COLO829 (cell line): ENCODE results near the gene DPYSL5.
A peak's percentile ranks its signal among the peaks of the same experiment; 100 is the strongest.
"Not testable (repeated sequence)": the region's sequence is repeated elsewhere in the genome, so short reads cannot be mapped to it uniquely, and the experiment has no call there.

ENCODE experiments used
- DNase-seq: peaks from one replicate; pipeline ENCODE4 v3.0.0; 2012; ENCODE audit warnings: low spot score

The DPYSL5 gene

GRCh38 chr2:26847655-26848335 lies at the start of gene DPYSL5:
Gene DPYSL5, plus strand, starts transcription at chr2:26848132. Its CDS starts 50,368 bp downstream, at chr2:26898500.
- DNase-seq, result no peak

- no peak for DNase-seq
These were observed 46.6 kb upstream of the DPYSL5 start for GRCh38 chr2:26801328-26801727.

GRCh38 chr2:26801796-26802195 lies 46.1 kb upstream of the DPYSL5 start:
- DNase-seq, result no peak

- DNase-seq, result peak; percentile 24
These were observed 42.7 kb upstream of the DPYSL5 start for GRCh38 chr2:26805241-26805676.

GRCh38 chr2:26807788-26808460 lies 40.0 kb upstream of the DPYSL5 start:
- DNase-seq, result no peak

GRCh38 chr2:26809211-26809610 lies 38.7 kb upstream of the DPYSL5 start:
- DNase-seq, result no peak

GRCh38 chr2:26809876-26810577 lies 37.9 kb upstream of the DPYSL5 start:
- DNase-seq, result no peak

GRCh38 chr2:26811261-26811660 lies 36.7 kb upstream of the DPYSL5 start:
- no peak for DNase-seq

- no peak for DNase-seq
These were observed 35.9 kb upstream of the DPYSL5 start for GRCh38 chr2:26811791-26812694.

- DNase-seq, result no peak
These were observed 35.2 kb upstream of the DPYSL5 start for GRCh38 chr2:26812731-26813130.

- not testable (repeated sequence) for DNase-seq
These were observed 33.7 kb upstream of the DPYSL5 start for GRCh38 chr2:26814072-26814765.

GRCh38 chr2:26816893-26817292 lies 31.0 kb upstream of the DPYSL5 start:
- no peak for DNase-seq

GRCh38 chr2:26818255-26818654 lies 29.7 kb upstream of the DPYSL5 start:
- DNase-seq, result no peak

- DNase-seq, result no peak
These were observed 29.0 kb upstream of the DPYSL5 start for GRCh38 chr2:26818972-26819371.

- no peak for DNase-seq
These were observed 27.0 kb upstream of the DPYSL5 start for GRCh38 chr2:26820932-26821331.

- DNase-seq, result no peak
These were observed 25.1 kb upstream of the DPYSL5 start for GRCh38 chr2:26822877-26823276.

GRCh38 chr2:26838121-26838906 lies 9.6 kb upstream of the DPYSL5 start:
- no peak for DNase-seq

- DNase-seq, result no peak
These were observed 6.9 kb upstream of the DPYSL5 start for GRCh38 chr2:26840937-26841610.

- DNase-seq, result no peak
These were observed 4.9 kb upstream of the DPYSL5 start for GRCh38 chr2:26843041-26843440.

- no peak for DNase-seq
These were observed 2.9 kb upstream of the DPYSL5 start for GRCh38 chr2:26845021-26845420.
